ENCODE data around the gene METTL4.
A peak's percentile ranks its signal among the peaks of the same experiment; 100 is the strongest.

Gene METTL4

GRCh38 chr18:2515908-2516625 lies 55.2 kb downstream of the METTL4 start:
- DNase-seq = peak; percentile 88

GRCh38 chr18:2515171-2515787 lies 56.0 kb downstream of the METTL4 start:
- peak; percentile 50 for DNase-seq

- no peak for DNase-seq
Observed at GRCh38 chr18:2513616-2514015, 57.7 kb downstream of the METTL4 start.

GRCh38 chr18:2512059-2512458 lies 59.2 kb downstream of the METTL4 start:
- DNase-seq = no peak

- DNase-seq = no peak
Observed at GRCh38 chr18:2511451-2511850, 59.9 kb downstream of the METTL4 start.

GRCh38 chr18:2510416-2510815 lies 60.9 kb downstream of the METTL4 start:
- DNase-seq = no peak

GRCh38 chr18:2508678-2509077 lies 62.6 kb downstream of the METTL4 start:
- DNase-seq = no peak

GRCh38 chr18:2508155-2508554 lies 63.1 kb downstream of the METTL4 start:
- DNase-seq = no peak

GRCh38 chr18:2504642-2505041 lies 66.7 kb downstream of the METTL4 start:
- no peak for DNase-seq

- no peak for DNase-seq
Observed at GRCh38 chr18:2502880-2503279, 68.4 kb downstream of the METTL4 start.

GRCh38 chr18:2502394-2502793 lies 68.9 kb downstream of the METTL4 start:
- DNase-seq = no peak

GRCh38 chr18:2497797-2498196 lies 73.5 kb downstream of the METTL4 start:
- DNase-seq = no peak

- no peak for DNase-seq
Observed at GRCh38 chr18:2495381-2495780, 75.9 kb downstream of the METTL4 start.

- no peak for DNase-seq
Observed at GRCh38 chr18:2494921-2495320, 76.4 kb downstream of the METTL4 start.
